Head of caudate nucleus (tissue), 42 donors: ENCODE data around the gene PYGO1.
"Not testable (repeated sequence)": the region's sequence is repeated elsewhere in the genome, so short reads cannot be mapped to it uniquely, and the experiment has no call there.

Experiments used
- DNase-seq, 42 donors: peaks; one replicate each; pipeline versions ENCODE4 v3.0.0 to v3.0.0-alpha.2; 2020 to 2021; ENCODE audit warnings: mixed read lengths in 7 of 42
- intact Hi-C: fragments of 100-400 bp; cut with DNase I; formaldehyde crosslinking; loops from one replicate; pipeline ENCODE4 v1.15.0; 2022

Gene PYGO1

DNA sequence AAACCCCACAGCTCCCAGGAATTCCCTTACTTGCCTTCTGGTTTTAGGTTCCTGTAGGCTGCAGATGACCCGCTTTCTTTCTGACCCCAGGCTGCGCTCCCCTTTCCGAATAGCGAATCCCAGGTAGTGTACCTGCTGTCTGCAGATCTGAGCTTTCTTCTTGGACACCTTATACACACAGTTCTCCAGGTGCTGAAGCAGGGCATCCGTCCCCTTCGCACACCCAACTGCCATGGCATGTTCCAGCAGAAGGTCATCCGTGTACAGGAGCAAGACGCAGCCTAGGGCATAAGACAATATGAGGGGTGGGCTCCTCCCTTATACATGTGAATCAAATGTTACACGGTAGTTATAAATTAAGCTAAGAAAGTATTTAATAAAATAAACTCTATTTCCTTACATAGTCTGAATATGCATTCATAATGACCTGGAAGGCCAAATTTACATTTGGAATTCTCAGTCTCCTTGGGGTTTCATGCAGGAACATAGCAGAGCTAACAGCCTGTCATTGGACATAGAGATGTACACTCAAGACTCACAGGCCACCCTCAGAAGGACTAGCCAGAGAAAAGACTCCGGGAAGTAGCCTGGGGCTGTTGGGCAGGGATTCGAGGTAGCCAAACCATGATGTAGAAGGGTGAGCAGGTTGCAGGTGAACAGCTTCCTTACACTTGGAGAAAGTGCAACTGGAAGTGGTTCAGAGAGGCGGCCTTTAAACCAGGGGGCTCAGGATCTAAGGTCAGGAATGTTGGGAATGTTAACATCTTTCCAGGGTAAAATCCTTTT, 72.0 kb downstream of the PYGO1 start:
- no peak for DNase-seq
- intact Hi-C loops, result no loop called here

DNA sequence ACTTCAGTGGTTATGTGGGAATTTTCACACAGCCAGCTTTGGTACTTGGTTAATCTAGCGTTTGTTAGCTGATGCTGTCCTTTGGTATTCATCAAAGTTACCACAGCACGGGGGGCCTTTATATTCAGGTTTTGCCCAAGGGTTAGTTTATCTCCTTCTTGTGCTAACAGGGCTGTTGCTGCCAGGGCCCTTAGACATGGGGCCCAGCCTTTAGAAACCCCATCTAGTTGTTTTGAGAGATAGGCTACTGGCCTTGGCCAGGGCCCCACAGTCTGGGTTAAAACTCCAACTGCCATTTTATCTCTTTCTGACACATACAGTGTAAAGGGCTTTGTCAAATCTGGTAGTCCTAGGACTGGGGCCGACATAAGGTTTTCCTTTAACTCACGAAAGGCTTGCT, 72.7 kb downstream of the PYGO1 start:
- intact Hi-C loops, result no loop called here

DNA sequence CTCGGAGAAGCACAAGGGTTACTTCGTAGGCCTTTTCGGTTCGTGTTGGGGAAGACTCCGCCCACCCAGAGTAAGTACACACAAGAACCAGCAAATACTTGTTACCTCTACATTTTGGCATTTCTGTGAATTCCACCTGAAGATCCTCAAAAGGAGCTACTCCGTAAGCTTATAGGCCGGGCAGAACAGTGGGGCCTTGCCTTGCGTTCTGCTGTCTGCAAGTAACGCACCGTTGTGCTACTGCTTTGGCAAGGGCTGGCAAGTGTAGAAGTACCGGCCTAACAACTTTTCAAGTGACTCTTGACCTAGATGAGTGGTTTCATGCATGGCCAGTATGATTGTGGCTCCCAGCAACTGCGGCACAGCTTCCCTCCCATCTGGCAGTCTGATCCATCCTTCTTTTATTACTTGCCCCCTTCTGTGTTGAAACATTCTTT, 73.7 kb downstream of the PYGO1 start:
- DNase-seq, result no peak
- intact Hi-C loops, result no loop called here

More for the DNA sequence above, 72.7 kb downstream of the PYGO1 start:
- no peak for DNase-seq

DNA sequence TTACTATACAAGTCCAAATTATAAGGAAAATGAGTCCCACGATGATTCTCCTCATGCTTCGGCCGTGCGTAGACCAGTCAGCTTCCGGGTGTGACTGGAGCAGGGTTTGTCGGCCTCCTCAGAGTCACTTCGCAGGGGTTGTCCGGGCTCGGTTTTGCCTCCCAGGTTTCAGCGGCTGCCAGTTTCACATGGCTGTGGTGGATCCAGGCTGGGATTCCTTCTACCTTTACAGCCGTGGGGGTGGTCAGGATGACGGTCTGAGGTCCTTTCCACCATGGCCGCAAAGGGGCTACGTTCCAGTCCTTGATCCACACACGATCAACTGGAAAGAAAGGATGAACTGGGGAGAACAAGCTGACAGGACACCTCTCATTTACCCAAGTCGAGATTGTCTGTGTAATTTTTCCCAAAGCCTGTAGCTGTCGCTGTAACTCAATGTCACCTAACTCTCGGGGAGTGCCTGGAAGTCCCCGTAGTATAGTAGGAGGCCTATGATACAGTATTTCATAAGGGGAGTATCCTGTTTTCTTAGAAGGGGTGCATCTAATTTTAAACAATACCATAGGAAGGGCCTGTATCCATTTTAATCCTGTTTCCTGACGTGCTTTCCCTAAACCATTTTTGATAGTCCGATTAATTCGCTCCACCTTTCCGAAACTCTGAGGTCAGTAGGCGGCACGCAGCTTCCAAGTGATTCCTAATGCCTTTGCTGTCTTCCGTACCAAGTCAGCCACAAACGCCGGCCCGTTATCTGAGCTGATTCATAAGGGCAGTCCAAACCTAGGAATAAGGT, 74.3 kb downstream of the PYGO1 start:
- intact Hi-C loops, result not testable (repeated sequence)
- peak in 6 of 42 donors; percentile 14 to 43 (median 31) for DNase-seq

DNA sequence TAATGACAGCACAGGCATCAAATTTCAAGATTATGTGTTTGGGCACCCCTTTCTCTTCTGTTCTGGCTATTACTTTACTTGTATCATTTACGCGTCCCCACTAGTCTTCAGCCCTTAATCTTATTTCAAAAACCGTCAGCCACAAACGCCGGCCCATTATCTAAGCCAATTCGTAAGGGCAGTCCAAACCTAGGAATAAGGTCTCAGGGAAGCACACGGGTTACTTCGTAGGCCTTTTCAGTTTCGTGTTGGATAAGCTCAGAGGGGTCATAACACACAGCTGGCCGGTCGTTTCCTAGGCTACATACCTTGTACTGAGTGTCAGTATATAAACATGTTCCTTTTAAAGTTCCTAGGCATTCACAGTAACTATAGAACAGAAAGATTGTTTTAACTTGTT, 75.0 kb downstream of the PYGO1 start:
- intact Hi-C loops, result no loop called here

DNA sequence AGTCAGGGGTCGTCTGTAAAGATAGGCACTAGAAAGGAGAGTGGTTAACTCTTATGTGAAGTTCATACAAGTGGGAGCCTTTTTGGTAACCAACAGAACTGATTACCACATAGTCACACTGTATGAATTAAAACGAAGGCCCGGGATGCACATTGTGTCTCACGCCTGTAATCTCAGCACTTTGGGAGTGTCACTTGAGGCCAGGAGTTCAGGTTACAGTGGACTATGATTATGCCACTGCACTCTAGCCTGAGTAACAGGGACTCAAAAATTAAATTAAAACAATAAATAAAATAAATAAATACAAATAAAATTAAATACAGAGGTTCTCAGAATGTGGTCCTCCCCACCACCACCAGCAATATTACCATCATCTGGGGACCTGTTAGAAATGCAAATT, 80.6 kb downstream of the PYGO1 start:
- no peak for DNase-seq
- intact Hi-C loops, result no loop called here

More for the DNA sequence above, 75.0 kb downstream of the PYGO1 start:
- no peak for DNase-seq

DNA sequence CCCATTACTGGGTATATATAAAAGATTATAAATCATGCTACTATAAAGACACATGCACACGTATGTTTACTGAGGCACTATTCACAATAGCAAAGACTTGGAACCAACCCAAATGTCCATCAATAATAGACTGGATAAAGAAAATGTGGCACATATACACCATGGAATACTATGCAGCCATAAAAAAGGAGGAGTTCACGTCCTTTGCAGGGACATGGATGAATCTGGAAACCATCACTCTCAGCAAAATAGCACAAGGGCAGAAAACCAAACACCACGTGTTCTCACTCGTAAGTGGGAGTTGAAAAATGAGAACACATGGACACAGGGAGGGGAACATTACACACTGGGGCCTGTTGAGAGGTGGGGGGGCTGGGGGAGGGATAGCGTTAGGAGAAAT, 82.7 kb downstream of the PYGO1 start:
- intact Hi-C loops, DNase-seq: not testable (repeated sequence)

DNA sequence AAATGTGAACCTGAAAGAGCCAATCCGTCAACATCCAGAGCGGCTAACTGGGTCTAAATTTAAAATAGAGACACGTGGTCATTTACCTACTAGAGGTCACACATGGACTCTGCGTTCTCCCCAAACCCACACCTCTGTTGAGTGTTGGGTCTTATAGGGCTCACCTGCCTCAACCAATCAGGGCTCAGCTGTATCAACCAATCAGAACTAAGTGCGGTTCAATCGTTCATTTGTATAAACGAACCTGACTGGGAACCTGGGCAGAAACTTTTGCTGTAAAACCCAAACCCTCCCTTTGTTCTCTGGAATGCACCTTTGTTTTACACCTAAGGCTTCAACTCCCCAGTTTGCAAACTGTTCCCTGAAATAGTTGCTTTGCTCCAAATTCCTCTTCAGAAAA, 89.0 kb downstream of the PYGO1 start:
- intact Hi-C loops, result no loop called here
- DNase-seq, result no peak

DNA sequence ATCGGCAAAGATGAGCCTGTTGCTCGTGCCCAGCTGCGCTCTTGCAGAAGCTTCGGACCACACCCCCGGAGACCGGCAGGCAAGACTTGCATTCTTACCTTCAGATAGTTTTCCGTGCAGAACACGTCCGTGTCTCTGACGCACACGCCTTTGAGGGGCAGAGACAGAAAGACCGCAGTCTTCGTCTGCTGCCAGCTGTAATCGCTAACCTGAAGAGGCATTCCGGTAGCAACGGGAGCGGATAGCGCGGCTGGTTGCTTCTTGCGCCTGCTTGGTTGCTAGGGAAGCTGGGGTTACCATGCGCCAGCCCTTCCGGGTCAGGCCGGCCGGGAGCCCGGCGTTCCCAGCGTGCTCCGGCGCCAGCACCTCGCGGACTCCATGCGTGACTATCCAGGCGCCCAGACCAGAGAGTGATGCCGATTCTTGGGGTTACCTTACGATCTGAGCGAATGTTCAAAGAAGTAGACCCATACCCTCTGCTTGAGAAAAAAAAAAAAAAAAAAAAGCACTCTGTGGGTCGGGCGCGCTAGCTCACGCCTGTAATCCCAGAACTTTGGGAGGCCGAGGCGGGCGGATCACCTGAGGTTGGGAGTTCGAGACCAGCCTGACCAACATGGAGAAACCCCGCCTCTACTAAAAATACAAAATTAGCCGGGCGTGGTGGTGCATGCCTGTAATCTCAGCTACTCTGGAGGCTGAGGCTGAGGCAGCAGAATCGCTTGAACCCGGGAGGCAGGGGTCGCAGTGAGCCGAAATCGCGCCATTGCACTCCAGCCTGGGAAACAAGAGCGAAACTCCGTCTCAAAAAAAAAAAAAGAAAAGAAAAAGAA, 89.8 kb downstream of the PYGO1 start:
- intact Hi-C loops, result not testable (repeated sequence)

DNA sequence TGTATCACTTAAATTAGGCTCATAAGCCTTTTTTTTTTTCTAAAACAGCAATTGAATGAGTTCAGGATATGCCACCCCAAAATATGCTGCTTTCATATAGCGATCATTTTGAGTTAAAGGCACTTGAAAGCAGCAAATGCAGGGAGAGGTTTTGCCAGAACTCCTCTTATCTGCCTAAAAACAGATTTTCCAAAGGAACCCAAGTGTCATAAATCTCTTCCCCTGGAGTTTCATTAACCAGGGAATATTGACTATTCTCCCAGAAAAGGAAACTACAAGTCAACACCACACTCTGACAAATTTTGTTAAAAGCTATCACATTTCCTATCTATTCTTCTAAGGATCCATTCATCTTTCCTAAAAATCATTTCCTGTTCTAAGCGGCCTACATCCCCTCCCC, 91.4 kb downstream of the PYGO1 start:
- DNase-seq, result no peak
- intact Hi-C loops, result no loop called here

More for the DNA sequence above, 89.8 kb downstream of the PYGO1 start:
- peak; percentile 60 to 93 (median 85) for DNase-seq

DNA sequence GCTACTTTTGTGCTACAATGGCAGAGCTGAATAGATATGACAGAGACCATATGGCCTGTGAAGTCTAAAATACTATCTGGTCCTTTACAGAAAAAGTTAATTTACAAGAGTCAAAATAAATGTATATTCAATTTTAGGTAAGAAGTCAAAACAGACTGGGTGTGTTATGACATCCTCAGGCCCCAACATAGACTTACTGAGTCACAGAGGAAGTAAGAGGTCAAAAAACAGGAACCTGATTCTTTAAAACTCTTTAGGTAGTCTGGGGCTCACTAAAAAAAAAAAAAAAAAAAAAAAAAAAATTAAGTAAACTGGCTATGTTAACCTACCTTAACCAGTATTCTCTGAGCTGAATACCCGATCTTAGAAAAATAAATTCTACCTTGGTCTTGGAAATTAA, 93.2 kb downstream of the PYGO1 start:
- intact Hi-C loops, result no loop called here
- no peak for DNase-seq

DNA sequence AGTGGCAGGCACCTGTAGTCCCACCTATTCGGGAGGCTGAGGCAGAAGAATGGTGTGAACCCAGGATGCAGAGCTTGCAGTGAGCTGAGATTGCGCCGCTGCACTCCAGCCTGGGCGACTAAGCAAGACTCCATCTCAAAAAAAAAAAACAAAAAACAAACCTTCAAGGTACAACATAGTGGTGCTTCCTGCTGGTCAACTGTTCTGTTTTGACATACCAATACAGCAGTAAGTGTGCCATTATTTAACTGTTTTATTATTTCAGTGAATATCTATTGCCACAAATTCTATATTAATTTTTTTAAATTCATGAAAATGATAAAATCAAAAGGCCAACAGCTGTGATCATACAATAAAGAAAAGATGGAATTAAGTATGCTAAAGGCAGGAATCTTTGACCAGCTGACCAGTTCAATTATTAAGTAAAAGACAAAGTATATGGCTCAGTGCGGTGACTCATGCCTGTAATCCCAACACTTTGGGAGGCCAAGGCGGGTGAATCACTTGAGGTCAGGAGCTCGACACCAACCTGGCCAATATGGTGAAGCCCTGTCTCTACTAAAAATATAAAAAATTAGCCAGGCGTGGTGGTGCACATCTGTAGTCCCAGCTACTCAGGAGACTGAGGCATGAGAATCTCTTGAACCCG, 99.1 kb downstream of the PYGO1 start:
- DNase-seq, intact Hi-C loops: not testable (repeated sequence)
